Measurements from ENCODE around the gene SLC39A11. TPM values are rescaled to one million over a fixed set of nuclear protein-coding genes. Genes with fewer than 3 reads are reported as not detected.

Gene SLC39A11
- total and polyA plus RNA-seq, 2 of the 13 experiments (the other 11 are each of a cell fraction or from before 2014, with no cell fraction given), result 17.2 to 31.5 TPM

DNA sequence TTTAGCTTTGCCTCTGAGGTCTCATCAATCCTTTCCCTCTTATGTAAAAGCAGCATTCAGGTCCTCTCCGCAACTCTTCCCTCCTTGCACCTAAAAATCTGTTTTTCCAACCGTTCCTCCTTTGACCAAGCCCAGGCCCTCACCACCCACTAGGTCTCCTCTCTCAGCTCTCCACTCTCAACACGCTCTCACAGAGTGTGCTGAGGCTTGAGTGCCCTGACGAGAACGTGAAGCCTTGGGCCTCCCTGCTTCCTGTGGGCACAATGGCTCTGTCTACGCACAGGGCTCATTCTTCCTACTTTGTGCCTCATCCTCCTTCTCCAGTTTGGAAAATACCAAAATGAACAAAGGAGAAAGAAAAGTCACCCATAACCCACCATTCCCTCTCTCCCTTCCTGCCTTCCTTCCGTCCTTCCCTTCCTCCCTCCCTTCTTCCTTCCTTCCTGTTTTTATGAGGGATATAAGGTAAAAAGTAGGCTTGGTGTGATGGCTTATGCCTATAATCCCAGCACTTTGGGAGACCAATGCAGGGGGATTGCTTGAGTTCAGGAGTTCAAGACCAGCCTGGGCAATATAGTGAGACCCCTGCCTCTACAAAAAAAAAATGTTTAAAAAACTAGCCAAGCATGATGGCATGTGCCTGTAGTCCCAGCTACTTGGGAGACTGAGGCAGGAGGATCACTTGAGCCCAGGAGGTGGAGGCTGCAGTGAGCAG lies 31.3 kb upstream of the SLC39A11 start (continued):
- TF ChIP-seq, protein P1, sequence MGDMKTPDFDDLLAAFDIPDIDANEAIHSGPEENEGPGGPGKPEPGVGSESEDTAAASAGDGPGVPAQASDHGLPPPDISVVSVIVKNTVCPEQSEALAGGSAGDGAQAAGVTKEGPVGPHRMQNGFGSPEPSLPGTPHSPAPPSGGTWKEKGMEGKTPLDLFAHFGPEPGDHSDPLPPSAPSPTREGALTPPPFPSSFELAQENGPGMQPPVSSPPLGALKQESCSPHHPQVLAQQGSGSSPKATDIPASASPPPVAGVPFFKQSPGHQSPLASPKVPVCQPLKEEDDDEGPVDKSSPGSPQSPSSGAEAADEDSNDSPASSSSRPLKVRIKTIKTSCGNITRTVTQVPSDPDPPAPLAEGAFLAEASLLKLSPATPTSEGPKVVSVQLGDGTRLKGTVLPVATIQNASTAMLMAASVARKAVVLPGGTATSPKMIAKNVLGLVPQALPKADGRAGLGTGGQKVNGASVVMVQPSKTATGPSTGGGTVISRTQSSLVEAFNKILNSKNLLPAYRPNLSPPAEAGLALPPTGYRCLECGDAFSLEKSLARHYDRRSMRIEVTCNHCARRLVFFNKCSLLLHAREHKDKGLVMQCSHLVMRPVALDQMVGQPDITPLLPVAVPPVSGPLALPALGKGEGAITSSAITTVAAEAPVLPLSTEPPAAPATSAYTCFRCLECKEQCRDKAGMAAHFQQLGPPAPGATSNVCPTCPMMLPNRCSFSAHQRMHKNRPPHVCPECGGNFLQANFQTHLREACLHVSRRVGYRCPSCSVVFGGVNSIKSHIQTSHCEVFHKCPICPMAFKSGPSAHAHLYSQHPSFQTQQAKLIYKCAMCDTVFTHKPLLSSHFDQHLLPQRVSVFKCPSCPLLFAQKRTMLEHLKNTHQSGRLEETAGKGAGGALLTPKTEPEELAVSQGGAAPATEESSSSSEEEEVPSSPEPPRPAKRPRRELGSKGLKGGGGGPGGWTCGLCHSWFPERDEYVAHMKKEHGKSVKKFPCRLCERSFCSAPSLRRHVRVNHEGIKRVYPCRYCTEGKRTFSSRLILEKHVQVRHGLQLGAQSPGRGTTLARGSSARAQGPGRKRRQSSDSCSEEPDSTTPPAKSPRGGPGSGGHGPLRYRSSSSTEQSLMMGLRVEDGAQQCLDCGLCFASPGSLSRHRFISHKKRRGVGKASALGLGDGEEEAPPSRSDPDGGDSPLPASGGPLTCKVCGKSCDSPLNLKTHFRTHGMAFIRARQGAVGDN (CRISPR knock-in tag; IDR thresholded peaks at IDR 0.05), result peak; percentile 24; the same call in 1 of the 2 replicates
- TF ChIP-seq KAT8 (CRISPR knock-in tag; IDR thresholded peaks at IDR 0.05), result 0 out of 2 replicates have a peak, but pooled peaks have one; percentile 6
- TF ChIP-seq HDAC2 (CRISPR knock-in tag; IDR thresholded peaks at IDR 0.05), result 0 out of 2 replicates have a peak, but pooled peaks have one; percentile 4
- peak; percentile 38 for TF ChIP-seq ZNF781 (CRISPR knock-in tag; IDR thresholded peaks at IDR 0.05; ENCODE audit: borderline replicate concordance, not compliant biosample characterization)
- no peak for TF ChIP-seq ZNF318 (CRISPR knock-in tag; IDR thresholded peaks at IDR 0.05)
- peak; percentile 93; the same call in 1 of the 2 replicates for TF ChIP-seq ZNF512B (CRISPR knock-in tag; IDR thresholded peaks at IDR 0.05; ENCODE audit: borderline replicate concordance)
- no peak for TF ChIP-seq ZSCAN31 (CRISPR knock-in tag; IDR thresholded peaks at IDR 0.05; ENCODE audit: low read depth)
- TF ChIP-seq ELF1 (CRISPR knock-in tag; IDR thresholded peaks at IDR 0.05), result no peak
- no peak for TF ChIP-seq ZNF597 (CRISPR knock-in tag; IDR thresholded peaks at IDR 0.05)
- no peak for TF ChIP-seq HNRNPK (IDR thresholded peaks at IDR 0.05; ENCODE audit: low read depth, low read length, poor library complexity, severe bottlenecking)
- TF ChIP-seq GABPB1 (CRISPR knock-in tag; IDR thresholded peaks at IDR 0.05), result peak; percentile 25; the same call in 1 of the 2 replicates

All from HepG2 (cell line).